Activated naive CD4-positive, alpha-beta T cell treated with anti-CD3 and anti-CD28 coated beads, Interleukin-2, amount 50 U/mL, for 72 hours (primary cell): Measurements from ENCODE around the gene USB1. TPM values are rescaled to one million over a fixed set of nuclear protein-coding genes. Genes with fewer than 3 reads are reported as not detected.

Experiments
- total RNA-seq, 2 donors: library from RNA; stranded (reverse); gene quantifications; one replicate each; pipeline ENCODE4 v1.2.3, GENCODE V29; 2022

Gene USB1
- total RNA-seq, 2 donors from 2014 or later: 39.8 to 50.6 TPM

Other genes with a start within 250 kb of the USB1 start
- gene KIFC3, start 198.9 kb upstream of the USB1 start, total RNA-seq: under 1 TPM; 0.16 to 0.64 TPM
- under 1 TPM in 1 of 2 donors, not detected in 1; 0.51 TPM for gene CNGB1, start 30.3 kb upstream of the USB1 start, total RNA-seq
- gene ZNF319, start 735 bp upstream of the USB1 start, total RNA-seq: 1 to 10 TPM; 3.1 to 5.6 TPM
- under 1 TPM; 0.07 to 0.76 TPM for gene MMP15, start 24.3 kb downstream of the USB1 start, total RNA-seq
- gene CFAP20, start 128.0 kb downstream of the USB1 start, total RNA-seq: 10 to 100 TPM; 36.6 to 40.4 TPM
- 10 to 100 TPM; 67.9 to 88.4 TPM for gene CSNK2A2, start 196.7 kb downstream of the USB1 start, total RNA-seq